Measurements from ENCODE around the gene ASB1.

GRCh38 chr2:238456970-238457926 is 30.5 kb downstream of the ASB1 start:
- TF ChIP-seq SPI1 (IDR thresholded peaks at IDR 0.05; ENCODE audit: low read depth, low read length) = no peak
- TF ChIP-seq TAF1 (IDR thresholded peaks at IDR 0.05; ENCODE audit: low read depth, low read length) = no peak
- TF ChIP-seq POLR2A (IDR thresholded peaks at IDR 0.05; ENCODE audit: low read depth, low read length) = no peak

Measured in GM12891 (cell line).